Measurements from ENCODE around the gene MORN3. TPM values are rescaled to one million over a fixed set of nuclear protein-coding genes. Genes with fewer than 3 reads are reported as not detected.

Gene MORN3
- total and polyA plus RNA-seq, 9 of the 15 experiments (the other 6 are each of a cell fraction or from before 2014, with no cell fraction given), result 0.09 to 0.27 (median 0.20) TPM

DNA sequence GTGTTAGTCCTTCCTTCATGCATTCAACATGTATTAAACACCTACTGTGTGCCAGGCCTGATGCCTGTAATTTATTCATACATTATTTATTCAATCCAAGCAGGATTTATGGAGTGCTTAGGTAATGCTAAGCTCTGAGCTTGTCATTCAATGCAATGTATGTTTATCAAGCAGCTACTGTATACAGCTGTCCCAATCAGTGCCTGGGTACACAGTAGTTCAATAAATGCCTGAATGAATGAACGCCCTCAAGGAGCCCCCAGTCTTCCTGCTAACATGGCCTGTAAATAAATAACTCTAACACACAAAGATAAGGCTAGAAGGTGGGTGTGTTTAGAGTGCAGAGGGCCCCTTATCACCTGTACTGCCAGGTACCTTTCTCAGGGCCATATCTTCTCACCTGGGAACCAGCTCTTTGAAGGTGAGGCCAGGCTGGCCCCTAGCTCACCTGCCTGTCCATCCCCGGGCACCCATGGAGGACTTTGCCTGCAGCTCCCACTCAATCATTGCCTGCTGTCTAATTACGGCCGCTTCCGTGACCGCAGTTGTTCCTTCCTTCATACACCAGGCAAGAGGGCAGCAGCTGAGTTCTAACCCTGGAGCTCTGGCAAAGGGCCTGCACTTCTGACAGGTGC lies 68.6 kb downstream of the MORN3 start:
- in situ Hi-C loops (cut with MboI), result no loop called here
- Histone ChIP-seq H3K36me3 (ENCODE audit: control insufficient read depth, insufficient read depth, low read length) (no peaks in the 10 kb centered on the region), H2AFZ (ENCODE audit: low read depth, low read length) (no peak overlapping the region), H3K27me3 (ENCODE audit: control insufficient read depth in 2 of 2, insufficient read depth in 2 of 2, low read length in 2 of 2) (no peaks in the 10 kb centered on the region), H3K79me2 (ENCODE audit: control insufficient read depth, insufficient read depth, low read length) (no peaks in the 10 kb centered on the region), H3K9me3 (replicated peaks; ENCODE audit: control insufficient read depth, insufficient read depth, low read depth, low read length) (no peaks in the 10 kb centered on the region), H4K20me1 (replicated peaks; ENCODE audit: control insufficient read depth, insufficient read depth, low read length) (no peaks in the 10 kb centered on the region), H3K9me1 (ENCODE audit: control insufficient read depth, insufficient read depth, low read length) (no peaks in the 10 kb centered on the region), H3K4me1 (replicated peaks in 1 of 2; ENCODE audit: control insufficient read depth in 2 of 2, insufficient read depth in 2 of 2, low read length in 2 of 2) (peaks cover 0 to 6% of the 10 kb centered on the region in 2 experiments; a peak in 2 of 5 replicates), H3K27ac (ENCODE audit: extremely low read depth, low read depth, low read length) (no peak overlapping the region), H3K9ac (ENCODE audit: insufficient read depth in 1 of 2, low read depth in 2 of 2, low read length in 2 of 2) (no peak overlapping the region), H3K4me3 (no peak overlapping the region), H3K4me2 (ENCODE audit: insufficient read depth, low read length) (no peak overlapping the region)
- no TSS peak for BruUV-seq (replicated peaks)
- no peak for DNase-seq (ENCODE audit: extremely low read depth in 1 of 4, low spot score in 3 of 4)
- intact Hi-C loops (cut with micrococcal nuclease), result no loop called here
- no peak for FAIRE-seq
- ChIA-PET POLR2A (interaction anchor here (0.6 to 1.0 kb wide), 4 partner anchors 20 to 625 kb away, joined by 3 to 5 read pairs (median 3); no protein-coding TSS in a partner anchor), CTCF (ENCODE audit: low intra/inter-chr PET ratio) (no interaction called here)
- WGBS (ENCODE audit: insufficient coverage, low coverage, missing lambda C conversion rate), result 70% methylated on average over 6 of the region's 6 CpGs
- TF ChIP-seq, protein P1, sequence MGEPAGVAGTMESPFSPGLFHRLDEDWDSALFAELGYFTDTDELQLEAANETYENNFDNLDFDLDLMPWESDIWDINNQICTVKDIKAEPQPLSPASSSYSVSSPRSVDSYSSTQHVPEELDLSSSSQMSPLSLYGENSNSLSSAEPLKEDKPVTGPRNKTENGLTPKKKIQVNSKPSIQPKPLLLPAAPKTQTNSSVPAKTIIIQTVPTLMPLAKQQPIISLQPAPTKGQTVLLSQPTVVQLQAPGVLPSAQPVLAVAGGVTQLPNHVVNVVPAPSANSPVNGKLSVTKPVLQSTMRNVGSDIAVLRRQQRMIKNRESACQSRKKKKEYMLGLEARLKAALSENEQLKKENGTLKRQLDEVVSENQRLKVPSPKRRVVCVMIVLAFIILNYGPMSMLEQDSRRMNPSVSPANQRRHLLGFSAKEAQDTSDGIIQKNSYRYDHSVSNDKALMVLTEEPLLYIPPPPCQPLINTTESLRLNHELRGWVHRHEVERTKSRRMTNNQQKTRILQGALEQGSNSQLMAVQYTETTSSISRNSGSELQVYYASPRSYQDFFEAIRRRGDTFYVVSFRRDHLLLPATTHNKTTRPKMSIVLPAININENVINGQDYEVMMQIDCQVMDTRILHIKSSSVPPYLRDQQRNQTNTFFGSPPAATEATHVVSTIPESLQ (CRISPR knock-in tag; IDR thresholded peaks at IDR 0.05), result no peak
- TF ChIP-seq ZNF282 (CRISPR knock-in tag; IDR thresholded peaks at IDR 0.05), result no peak
- no peak for TF ChIP-seq NFYB (IDR thresholded peaks at IDR 0.05; ENCODE audit: extremely low read depth, insufficient read length)
- TF ChIP-seq MCM7 (IDR thresholded peaks at IDR 0.05), result no peak
- no peak for TF ChIP-seq ZSCAN29 (IDR thresholded peaks at IDR 0.05)
- TF ChIP-seq HMGN3 (IDR thresholded peaks at IDR 0.05; ENCODE audit: borderline replicate concordance, extremely low read depth, insufficient read length, low read depth, low read length), result no peak
- TF ChIP-seq RBM25 (IDR thresholded peaks at IDR 0.05; ENCODE audit: low read depth, low read length, severe bottlenecking), result no peak
- no peak for TF ChIP-seq SIN3A (IDR thresholded peaks at IDR 0.05; ENCODE audit: borderline replicate concordance in 2 of 2, control insufficient read depth in 1 of 2, low read depth in 2 of 2, low read length in 2 of 2)
- ATAC-seq, result no peak

Small RNA genes within 50 kb of the gene (small RNA-seq; reads per million reads assigned to genes)
- not detected for gene RNU6-1004P

Other genes with a start within 250 kb of the MORN3 start
Only the 7 nearest of the 8 such genes appear.
- 29.3 and 37.4 TPM in 2 replicates for gene KDM2B, start 88.6 kb downstream of the MORN3 start, total RNA-seq (2014; rRNA removed)
- 19.9 and 20.7 TPM in 2 replicates for gene KDM2B, start 88.6 kb downstream of the MORN3 start, total RNA-seq (2014; rRNA removed; fragmentation: Illumina TruSeq; extraction: Trizol)
- gene KDM2B, start 88.6 kb downstream of the MORN3 start, total RNA-seq (2015; rRNA removed; fragmentation: Illumina TruSeq; extraction: Trizol), result 22.5 and 23.0 TPM in 2 replicates
- gene KDM2B, start 88.6 kb downstream of the MORN3 start, total RNA-seq (2021), result 46.8 and 50.5 TPM in 2 replicates
- gene KDM2B, start 88.6 kb downstream of the MORN3 start, polyA plus RNA-seq (2011; rRNA removed), result 17.8 and 29.3 TPM in 2 replicates
- gene KDM2B, start 88.6 kb downstream of the MORN3 start, polyA plus RNA-seq (2014; fragmentation: Illumina TruSeq; extraction: Trizol), result 29.2 and 41.2 TPM in 2 replicates
- gene KDM2B, start 88.6 kb downstream of the MORN3 start, polyA plus RNA-seq (2014; fragmentation: Nextera tagmentation; extraction: Ambion mirVana), result 1 to 10 TPM; 7.4 to 9.1 TPM
- 29.4 and 33.6 TPM in 2 replicates for gene KDM2B, start 88.6 kb downstream of the MORN3 start, polyA plus RNA-seq (2014; rRNA removed)
- 9.8 and 13.2 TPM in 2 replicates for gene ORAI1, start 43.1 kb downstream of the MORN3 start, total RNA-seq (2014; rRNA removed)
- gene ORAI1, start 43.1 kb downstream of the MORN3 start, total RNA-seq (2014; rRNA removed; fragmentation: Illumina TruSeq; extraction: Trizol), result 2.2 and 2.6 TPM in 2 replicates
- gene ORAI1, start 43.1 kb downstream of the MORN3 start, total RNA-seq (2015; rRNA removed; fragmentation: Illumina TruSeq; extraction: Trizol), result 9.3 and 9.4 TPM in 2 replicates
- 23.8 and 24.4 TPM in 2 replicates for gene ORAI1, start 43.1 kb downstream of the MORN3 start, total RNA-seq (2021)
- 9.3 and 15.7 TPM in 2 replicates for gene ORAI1, start 43.1 kb downstream of the MORN3 start, polyA plus RNA-seq (2011; rRNA removed)
- gene ORAI1, start 43.1 kb downstream of the MORN3 start, polyA plus RNA-seq (2014; fragmentation: Illumina TruSeq; extraction: Trizol), result 5.5 and 16.0 TPM in 2 replicates
- 1 to 10 TPM; 2.9 to 3.7 TPM for gene ORAI1, start 43.1 kb downstream of the MORN3 start, polyA plus RNA-seq (2014; fragmentation: Nextera tagmentation; extraction: Ambion mirVana)
- 18.1 and 26.9 TPM in 2 replicates for gene ORAI1, start 43.1 kb downstream of the MORN3 start, polyA plus RNA-seq (2014; rRNA removed)
- 9.0 and 11.2 TPM in 2 replicates for gene TMEM120B, start 43.1 kb upstream of the MORN3 start, total RNA-seq (2014; rRNA removed)
- gene TMEM120B, start 43.1 kb upstream of the MORN3 start, total RNA-seq (2014; rRNA removed; fragmentation: Illumina TruSeq; extraction: Trizol), result 4.7 and 7.4 TPM in 2 replicates
- 6.5 and 7.0 TPM in 2 replicates for gene TMEM120B, start 43.1 kb upstream of the MORN3 start, total RNA-seq (2015; rRNA removed; fragmentation: Illumina TruSeq; extraction: Trizol)
- gene TMEM120B, start 43.1 kb upstream of the MORN3 start, total RNA-seq (2021), result 17.0 and 18.6 TPM in 2 replicates
- 7.2 and 11.4 TPM in 2 replicates for gene TMEM120B, start 43.1 kb upstream of the MORN3 start, polyA plus RNA-seq (2011; rRNA removed)
- gene TMEM120B, start 43.1 kb upstream of the MORN3 start, polyA plus RNA-seq (2014; fragmentation: Illumina TruSeq; extraction: Trizol), result 10.1 and 11.4 TPM in 2 replicates
- 1 to 10 TPM; 1.7 to 3.8 TPM for gene TMEM120B, start 43.1 kb upstream of the MORN3 start, polyA plus RNA-seq (2014; fragmentation: Nextera tagmentation; extraction: Ambion mirVana)
- 12.2 and 18.5 TPM in 2 replicates for gene TMEM120B, start 43.1 kb upstream of the MORN3 start, polyA plus RNA-seq (2014; rRNA removed)
- gene RHOF, start 124.0 kb upstream of the MORN3 start, total RNA-seq (2014; rRNA removed), result 3.5 and 3.9 TPM in 2 replicates
- gene RHOF, start 124.0 kb upstream of the MORN3 start, total RNA-seq (2014; rRNA removed; fragmentation: Illumina TruSeq; extraction: Trizol), result 3.1 and 3.9 TPM in 2 replicates
- gene RHOF, start 124.0 kb upstream of the MORN3 start, total RNA-seq (2015; rRNA removed; fragmentation: Illumina TruSeq; extraction: Trizol), result 4.3 and 4.8 TPM in 2 replicates
- gene RHOF, start 124.0 kb upstream of the MORN3 start, total RNA-seq (2021), result 10.1 and 10.4 TPM in 2 replicates
- 4.0 and 6.3 TPM in 2 replicates for gene RHOF, start 124.0 kb upstream of the MORN3 start, polyA plus RNA-seq (2011; rRNA removed)
- gene RHOF, start 124.0 kb upstream of the MORN3 start, polyA plus RNA-seq (2014; fragmentation: Illumina TruSeq; extraction: Trizol), result 4.3 and 5.4 TPM in 2 replicates
- under 1 TPM; 0.13 to 0.45 TPM for gene RHOF, start 124.0 kb upstream of the MORN3 start, polyA plus RNA-seq (2014; fragmentation: Nextera tagmentation; extraction: Ambion mirVana)
- 8.8 and 9.5 TPM in 2 replicates for gene RHOF, start 124.0 kb upstream of the MORN3 start, polyA plus RNA-seq (2014; rRNA removed)
- gene SETD1B, start 134.4 kb upstream of the MORN3 start, total RNA-seq (2014; rRNA removed), result 2.9 and 4.7 TPM in 2 replicates
- 0.99 and 1.4 TPM in 2 replicates for gene SETD1B, start 134.4 kb upstream of the MORN3 start, total RNA-seq (2014; rRNA removed; fragmentation: Illumina TruSeq; extraction: Trizol)
- gene SETD1B, start 134.4 kb upstream of the MORN3 start, total RNA-seq (2015; rRNA removed; fragmentation: Illumina TruSeq; extraction: Trizol), result 2.1 and 3.1 TPM in 2 replicates
- gene SETD1B, start 134.4 kb upstream of the MORN3 start, total RNA-seq (2021), result 23.6 and 26.6 TPM in 2 replicates
- 0.77 and 1.1 TPM in 2 replicates for gene SETD1B, start 134.4 kb upstream of the MORN3 start, polyA plus RNA-seq (2011; rRNA removed)
- 6.1 and 10.6 TPM in 2 replicates for gene SETD1B, start 134.4 kb upstream of the MORN3 start, polyA plus RNA-seq (2014; fragmentation: Illumina TruSeq; extraction: Trizol)
- 1 to 10 TPM in 1 of 2 experiments, under 1 TPM in 1; 0.48 to 2.3 TPM for gene SETD1B, start 134.4 kb upstream of the MORN3 start, polyA plus RNA-seq (2014; fragmentation: Nextera tagmentation; extraction: Ambion mirVana)
- 6.9 and 7.1 TPM in 2 replicates for gene SETD1B, start 134.4 kb upstream of the MORN3 start, polyA plus RNA-seq (2014; rRNA removed)
- 0.23 TPM in 1 of 2 replicates, not detected in the other for gene HPD, start 189.2 kb upstream of the MORN3 start, total RNA-seq (2014; rRNA removed)
- not detected in 2 replicates for gene HPD, start 189.2 kb upstream of the MORN3 start, total RNA-seq (2014; rRNA removed; fragmentation: Illumina TruSeq; extraction: Trizol)
- gene HPD, start 189.2 kb upstream of the MORN3 start, total RNA-seq (2015; rRNA removed; fragmentation: Illumina TruSeq; extraction: Trizol), result not detected in 2 replicates
- gene HPD, start 189.2 kb upstream of the MORN3 start, total RNA-seq (2021), result 0.29 TPM in 2 replicates
- 0.06 TPM in 1 of 2 replicates, not detected in the other for gene HPD, start 189.2 kb upstream of the MORN3 start, polyA plus RNA-seq (2011; rRNA removed)
- not detected in 2 replicates for gene HPD, start 189.2 kb upstream of the MORN3 start, polyA plus RNA-seq (2014; fragmentation: Illumina TruSeq; extraction: Trizol)
- gene HPD, start 189.2 kb upstream of the MORN3 start, polyA plus RNA-seq (2014; fragmentation: Nextera tagmentation; extraction: Ambion mirVana), result under 1 TPM; 0.07 TPM
- 0.09 TPM in 1 of 2 replicates, not detected in the other for gene HPD, start 189.2 kb upstream of the MORN3 start, polyA plus RNA-seq (2014; rRNA removed)
- 143 and 187 TPM in 2 replicates for gene PSMD9, start 219.1 kb upstream of the MORN3 start, total RNA-seq (2014; rRNA removed)
- 34.1 and 34.5 TPM in 2 replicates for gene PSMD9, start 219.1 kb upstream of the MORN3 start, total RNA-seq (2014; rRNA removed; fragmentation: Illumina TruSeq; extraction: Trizol)
- 61.7 and 78.2 TPM in 2 replicates for gene PSMD9, start 219.1 kb upstream of the MORN3 start, total RNA-seq (2015; rRNA removed; fragmentation: Illumina TruSeq; extraction: Trizol)
- 66.4 and 71.7 TPM in 2 replicates for gene PSMD9, start 219.1 kb upstream of the MORN3 start, total RNA-seq (2021)
- gene PSMD9, start 219.1 kb upstream of the MORN3 start, polyA plus RNA-seq (2011; rRNA removed), result 61.3 and 68.5 TPM in 2 replicates
- gene PSMD9, start 219.1 kb upstream of the MORN3 start, polyA plus RNA-seq (2014; fragmentation: Illumina TruSeq; extraction: Trizol), result 31.0 and 60.0 TPM in 2 replicates
- gene PSMD9, start 219.1 kb upstream of the MORN3 start, polyA plus RNA-seq (2014; fragmentation: Nextera tagmentation; extraction: Ambion mirVana), result 10 to 100 TPM; 12.2 to 22.8 TPM
- gene PSMD9, start 219.1 kb upstream of the MORN3 start, polyA plus RNA-seq (2014; rRNA removed), result 92.2 and 107 TPM in 2 replicates